Body of pancreas (tissue), 4 donors: ENCODE results near the gene IGSF21. TPM values are rescaled to one million over a fixed set of nuclear protein-coding genes. Genes with fewer than 3 reads are reported as not detected.

Experiments
- ATAC-seq: fragments of 150-250 bp; one replicate; pipeline ENCODE4 v1.9.1; 2016
- DNase-seq, 4 donors: peaks; one replicate each; pipeline ENCODE4 v3.0.0-alpha.2; 2019
- H3K27ac ChIP-seq, 4 donors: fragments of 200-600 bp; sonication (generic); 1 replicate in 3 of 4; 2 replicates in 1 of 4; pipeline versions ENCODE4 v1.5.1 to v1.6.1; 2016 to 2019; ENCODE audit warnings: mild to moderate bottlenecking in 1 of 4, mixed read lengths in 1 of 4, moderate library complexity in 1 of 4
- H3K27me3 ChIP-seq, 2 donors: fragments of 200-600 bp; sonication (generic); one replicate each; pipeline ENCODE4 v1.6.0; 2016; ENCODE audit warnings: mild to moderate bottlenecking in 1 of 2
- H3K36me3 ChIP-seq, 2 donors: fragments of 200-600 bp; sonication (generic); replicated peaks in 1 of 2; 2 replicates each; pipeline ENCODE4 v1.5.1; 2016; ENCODE audit warnings: low read depth in 2 of 2; ENCODE audit not compliant: insufficient read depth in 1 of 2
- H3K4me1 ChIP-seq: fragments of 200-600 bp; sonication (generic); one replicate; pipeline ENCODE4 v1.6.0; 2016
- H3K4me3 ChIP-seq, 2 donors: fragments of 200-600 bp; sonication (generic); 1 replicate in 1 of 2; 2 replicates in 1 of 2; pipeline ENCODE4 v1.5.1; 2016 to 2019
- H3K9me3 ChIP-seq, 3 donors: fragments of 200-600 bp; sonication (generic); 1 replicate in 2 of 3; 2 replicates in 1 of 3; pipeline ENCODE4 v1.5.1; 2016
- POLR2A ChIP-seq, 3 donors: fragments of 450-650 bp; IDR thresholded peaks; one replicate each; pipeline ENCODE4 v1.6.1; 2016; ENCODE audit warnings: antibody characterized with exemption in 3 of 3, mild to moderate bottlenecking in 2 of 3
- WGBS, 2 donors: methylation state at CpG; one replicate each; pipeline ENCODE4 v1.1.5; 2017; 5-methylcytosine and 5-hydroxymethylcytosine counted together
- intact Hi-C: fragments of 100-400 bp; cut with DNase I; formaldehyde crosslinking; loops from one replicate; pipeline ENCODE4 v1.15.1; 2023
- total RNA-seq, 2 donors: library from RNA; depleted of rRNA; stranded (reverse); fragments of >200 nt; gene quantifications; one replicate each; pipeline ENCODE4 v1.1.0, GENCODE V29; 2016
- TF ChIP-seq, protein P1 (sequence below), 7 experiments: fragments of 450-650 bp in 4 of 7; fragments of 200-600 bp in 3 of 7; sonication (generic) in 3 of 7; IDR thresholded peaks; one replicate each; pipeline ENCODE4 v1.5.1; 2016 to 2019; ENCODE audit warnings: antibody characterized with exemption in 7 of 7

The IGSF21 gene
- total RNA-seq, 2 donors from 2014 or later, result 0.33 to 2.1 TPM

DNA sequence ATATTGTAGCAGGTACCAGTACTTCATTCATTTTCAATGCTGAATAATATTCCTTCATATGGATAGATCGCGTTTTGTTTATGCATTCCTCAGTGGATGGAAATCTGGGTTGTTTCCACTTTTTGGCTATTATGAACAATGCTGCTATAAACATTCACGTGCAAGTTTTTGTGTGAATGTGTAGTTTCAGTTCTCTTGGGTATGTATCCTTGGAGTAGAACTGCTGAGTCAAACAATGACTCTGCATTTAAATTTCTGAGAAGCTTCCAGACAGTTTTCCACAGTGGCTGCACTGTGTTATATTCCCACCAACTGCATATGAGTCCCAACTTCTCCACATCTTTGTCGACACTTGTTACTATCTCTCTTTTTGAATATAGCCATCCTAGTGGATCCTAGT is 235.1 kb downstream of the IGSF21 start:
- H3K27me3 ChIP-seq, result no peaks in the 10 kb centered on the region
- TF ChIP-seq, protein P1, sequence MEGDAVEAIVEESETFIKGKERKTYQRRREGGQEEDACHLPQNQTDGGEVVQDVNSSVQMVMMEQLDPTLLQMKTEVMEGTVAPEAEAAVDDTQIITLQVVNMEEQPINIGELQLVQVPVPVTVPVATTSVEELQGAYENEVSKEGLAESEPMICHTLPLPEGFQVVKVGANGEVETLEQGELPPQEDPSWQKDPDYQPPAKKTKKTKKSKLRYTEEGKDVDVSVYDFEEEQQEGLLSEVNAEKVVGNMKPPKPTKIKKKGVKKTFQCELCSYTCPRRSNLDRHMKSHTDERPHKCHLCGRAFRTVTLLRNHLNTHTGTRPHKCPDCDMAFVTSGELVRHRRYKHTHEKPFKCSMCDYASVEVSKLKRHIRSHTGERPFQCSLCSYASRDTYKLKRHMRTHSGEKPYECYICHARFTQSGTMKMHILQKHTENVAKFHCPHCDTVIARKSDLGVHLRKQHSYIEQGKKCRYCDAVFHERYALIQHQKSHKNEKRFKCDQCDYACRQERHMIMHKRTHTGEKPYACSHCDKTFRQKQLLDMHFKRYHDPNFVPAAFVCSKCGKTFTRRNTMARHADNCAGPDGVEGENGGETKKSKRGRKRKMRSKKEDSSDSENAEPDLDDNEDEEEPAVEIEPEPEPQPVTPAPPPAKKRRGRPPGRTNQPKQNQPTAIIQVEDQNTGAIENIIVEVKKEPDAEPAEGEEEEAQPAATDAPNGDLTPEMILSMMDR (IDR thresholded peaks at IDR 0.05), result no peak
- TF ChIP-seq POLR2A (IDR thresholded peaks at IDR 0.05), result no peak
- H3K36me3 ChIP-seq, result no peaks in the 10 kb centered on the region
- no peak overlapping the region for H3K4me3 ChIP-seq
- intact Hi-C loops, result no loop called here
- H3K4me1 ChIP-seq, result no peaks in the 10 kb centered on the region
- H3K27ac ChIP-seq, result no peak overlapping the region
- DNase-seq (no peak), ATAC-seq (no peak)
- WGBS, 2 donors, result 80% methylated on average over 4 of the region's 4 CpGs
- H3K9me3 ChIP-seq, result no peaks in the 10 kb centered on the region

DNA sequence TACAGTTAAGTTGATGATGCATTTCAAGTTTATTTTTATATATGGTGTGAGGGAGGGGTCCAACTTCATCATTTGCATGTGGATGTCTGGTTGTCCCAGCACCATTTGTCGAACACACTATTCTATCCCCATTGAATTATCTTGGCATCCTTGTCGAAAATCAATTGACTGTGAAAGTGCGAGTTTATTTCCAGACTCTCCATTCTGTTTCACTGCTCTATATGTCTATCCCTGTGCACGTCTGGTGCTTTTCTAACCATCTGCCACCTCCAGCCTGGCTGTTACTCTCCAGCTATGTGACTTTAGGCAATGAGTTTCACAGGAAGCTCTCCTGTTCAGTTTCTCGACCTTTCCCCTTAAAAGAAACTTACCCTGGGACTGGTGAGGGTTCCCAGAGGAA is 236.0 kb downstream of the IGSF21 start:
- intact Hi-C loops, result no loop called here
- Histone ChIP-seq H3K9me3 (no peaks in the 10 kb centered on the region), H3K4me1 (no peaks in the 10 kb centered on the region), H3K27ac (no peak overlapping the region), H3K36me3 (no peaks in the 10 kb centered on the region), H3K27me3 (no peaks in the 10 kb centered on the region), H3K4me3 (no peak overlapping the region)
- ATAC-seq (no peak), DNase-seq (no peak)
- TF ChIP-seq POLR2A (IDR thresholded peaks at IDR 0.05), result no peak
- TF ChIP-seq, protein P1 (IDR thresholded peaks at IDR 0.05), result no peak
- WGBS, 2 donors, result 72 to 77% methylated on average over 5 of the region's 5 CpGs

DNA sequence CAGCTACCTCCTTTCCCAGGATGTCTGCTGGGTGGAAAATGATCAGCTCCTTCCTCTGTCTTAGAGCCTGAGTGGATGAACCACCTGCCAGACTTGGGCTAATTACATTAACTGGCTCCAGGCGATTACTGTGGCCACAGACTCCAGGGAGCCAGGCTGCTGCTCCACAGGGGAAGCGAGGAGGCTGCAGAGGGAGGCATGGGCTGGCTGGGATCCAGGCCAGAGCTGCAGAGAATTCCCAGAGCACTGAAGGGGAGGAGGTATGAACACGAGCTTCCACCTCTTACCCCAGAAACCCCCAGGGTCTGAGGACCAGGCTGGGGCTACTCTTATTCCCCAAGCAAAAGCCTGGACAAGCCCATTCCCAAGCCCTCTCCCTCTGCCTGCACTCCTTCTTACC is 237.2 kb downstream of the IGSF21 start:
- ATAC-seq (no peak), DNase-seq (no peak)
- TF ChIP-seq, protein P1 (IDR thresholded peaks at IDR 0.05), result no peak
- TF ChIP-seq POLR2A (IDR thresholded peaks at IDR 0.05), result no peak
- Histone ChIP-seq H3K4me3 (no peak overlapping the region), H3K4me1 (no peaks in the 10 kb centered on the region), H3K36me3 (no peaks in the 10 kb centered on the region), H3K9me3 (no peaks in the 10 kb centered on the region), H3K27me3 (no peaks in the 10 kb centered on the region), H3K27ac (no peak overlapping the region)
- intact Hi-C loops, result no loop called here
- WGBS, 2 donors, result 37 to 40% methylated on average over 1 to 3 of the region's 3 CpGs

DNA sequence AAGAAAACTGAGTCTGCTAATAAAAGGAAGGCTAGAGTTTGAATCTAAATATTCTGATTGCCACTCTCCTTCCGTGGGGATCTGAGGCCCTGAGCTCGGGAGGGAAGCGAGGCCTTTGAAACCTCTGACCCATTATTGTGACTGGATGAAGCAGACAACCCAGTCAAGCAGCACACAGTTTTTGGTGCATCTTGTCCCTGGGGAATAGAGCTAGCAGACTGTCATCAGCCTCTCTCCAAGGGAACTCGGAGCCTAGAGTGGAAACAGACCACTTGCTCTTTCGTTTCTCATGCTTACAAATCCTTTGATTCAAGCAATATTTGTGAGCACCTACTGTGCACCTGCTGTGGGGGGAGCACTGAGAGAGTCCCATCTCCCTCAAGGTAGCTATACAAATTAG is 240.0 kb downstream of the IGSF21 start:
- H3K36me3 ChIP-seq, result no peaks in the 10 kb centered on the region
- H3K4me3 ChIP-seq, result no peak overlapping the region
- intact Hi-C loops, result no loop called here
- H3K27me3 ChIP-seq, result no peaks in the 10 kb centered on the region
- H3K27ac ChIP-seq, result no peak overlapping the region
- no peaks in the 10 kb centered on the region for H3K4me1 ChIP-seq
- DNase-seq, result no peak
- WGBS, 2 donors, result 78 to 84% methylated on average over 5 of the region's 5 CpGs
- H3K9me3 ChIP-seq, result no peaks in the 10 kb centered on the region
- TF ChIP-seq, protein P1 (IDR thresholded peaks at IDR 0.05), result no peak
- no peak for TF ChIP-seq POLR2A (IDR thresholded peaks at IDR 0.05)
- ATAC-seq, result no peak

DNA sequence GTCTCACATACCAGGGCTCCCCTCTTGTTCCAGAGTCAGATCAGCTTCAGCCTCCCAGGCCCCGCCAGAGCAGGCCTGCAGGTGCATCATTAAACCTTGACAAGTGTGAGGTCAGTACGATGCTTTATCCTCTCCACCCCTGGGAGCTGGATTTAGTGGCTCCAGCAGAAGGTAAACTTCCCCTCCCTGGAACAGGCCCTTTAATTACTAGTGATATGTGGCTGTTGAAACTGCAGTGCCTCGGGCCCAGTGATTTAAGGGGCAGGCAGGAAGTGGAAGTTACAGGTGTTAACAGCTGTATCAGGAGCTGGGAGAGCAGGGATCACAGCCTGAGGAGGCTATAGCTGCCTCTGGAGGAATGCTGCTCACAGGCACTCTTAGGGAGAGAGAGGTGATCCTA is 240.8 kb downstream of the IGSF21 start:
- Histone ChIP-seq H3K27me3 (no peaks in the 10 kb centered on the region), H3K9me3 (no peaks in the 10 kb centered on the region), H3K4me3 (no peak overlapping the region), H3K4me1 (no peaks in the 10 kb centered on the region), H3K27ac (no peak overlapping the region), H3K36me3 (no peaks in the 10 kb centered on the region)
- intact Hi-C loops, result no loop called here
- DNase-seq, result no peak
- WGBS, 2 donors, result 38 to 40% methylated on average over 3 of the region's 3 CpGs
- TF ChIP-seq, protein P1 (IDR thresholded peaks at IDR 0.05), result no peak
- TF ChIP-seq POLR2A (IDR thresholded peaks at IDR 0.05), result no peak
- ATAC-seq, result no peak
